ENCODE measurements around the gene DNPH1.

DNPH1 gene

DNA sequence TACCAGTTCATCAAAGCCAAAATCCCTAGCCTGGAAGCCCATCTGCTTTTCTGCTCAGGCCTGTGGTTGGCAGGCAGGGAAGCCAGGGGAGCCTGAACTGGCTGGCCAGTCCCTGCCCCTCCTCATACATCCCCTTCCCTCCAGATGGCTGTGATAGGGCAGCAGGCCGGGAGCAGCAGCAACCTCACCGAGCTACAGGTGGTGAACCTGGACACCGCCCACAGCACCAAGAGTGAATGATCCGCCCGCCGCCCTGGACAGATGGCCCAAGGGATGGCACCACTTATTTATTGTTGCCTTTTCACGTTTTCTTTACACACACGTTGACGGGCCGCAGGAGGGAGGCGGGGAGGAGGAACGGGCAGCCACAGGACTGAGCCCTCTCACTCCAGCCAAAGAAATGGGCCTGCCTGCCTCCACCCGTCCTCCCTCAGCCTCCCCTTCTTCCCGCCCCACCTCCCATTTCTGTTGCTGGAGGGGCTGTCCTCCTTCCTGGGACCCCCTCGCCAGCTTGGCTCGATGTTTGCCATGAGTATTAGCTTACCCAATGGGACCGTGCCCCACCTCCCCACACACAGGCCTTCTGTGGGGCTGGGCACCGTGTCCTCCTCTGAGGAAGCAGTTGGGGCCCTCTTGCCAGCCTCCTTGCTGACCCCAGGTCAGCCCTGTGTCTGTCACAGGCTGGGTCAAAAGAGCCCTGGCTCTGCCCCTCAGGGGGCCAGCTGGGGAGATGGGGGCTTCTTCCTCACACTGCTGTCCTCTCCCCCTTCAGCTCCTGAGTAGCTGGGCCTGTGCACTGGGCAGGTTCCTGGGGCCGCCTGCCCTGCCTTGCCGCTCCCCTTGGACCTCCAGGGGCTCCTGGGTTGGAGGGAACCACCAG lies 50.1 kb downstream of the DNPH1 start:
- H3K27me3 ChIP-seq (ENCODE audit: control insufficient read depth, insufficient read depth, low read length), result no peaks in the 10 kb centered on the region
- no peaks in the 10 kb centered on the region for H3K36me3 ChIP-seq (ENCODE audit: control insufficient read depth, insufficient read depth, low read length)
- H3K4me1 ChIP-seq, result peaks cover 11% of the 10 kb centered on the region
- TF ChIP-seq, protein P1, sequence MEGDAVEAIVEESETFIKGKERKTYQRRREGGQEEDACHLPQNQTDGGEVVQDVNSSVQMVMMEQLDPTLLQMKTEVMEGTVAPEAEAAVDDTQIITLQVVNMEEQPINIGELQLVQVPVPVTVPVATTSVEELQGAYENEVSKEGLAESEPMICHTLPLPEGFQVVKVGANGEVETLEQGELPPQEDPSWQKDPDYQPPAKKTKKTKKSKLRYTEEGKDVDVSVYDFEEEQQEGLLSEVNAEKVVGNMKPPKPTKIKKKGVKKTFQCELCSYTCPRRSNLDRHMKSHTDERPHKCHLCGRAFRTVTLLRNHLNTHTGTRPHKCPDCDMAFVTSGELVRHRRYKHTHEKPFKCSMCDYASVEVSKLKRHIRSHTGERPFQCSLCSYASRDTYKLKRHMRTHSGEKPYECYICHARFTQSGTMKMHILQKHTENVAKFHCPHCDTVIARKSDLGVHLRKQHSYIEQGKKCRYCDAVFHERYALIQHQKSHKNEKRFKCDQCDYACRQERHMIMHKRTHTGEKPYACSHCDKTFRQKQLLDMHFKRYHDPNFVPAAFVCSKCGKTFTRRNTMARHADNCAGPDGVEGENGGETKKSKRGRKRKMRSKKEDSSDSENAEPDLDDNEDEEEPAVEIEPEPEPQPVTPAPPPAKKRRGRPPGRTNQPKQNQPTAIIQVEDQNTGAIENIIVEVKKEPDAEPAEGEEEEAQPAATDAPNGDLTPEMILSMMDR (IDR thresholded peaks at IDR 0.05), result no peak
- no peaks in the 10 kb centered on the region for H3K9me3 ChIP-seq (ENCODE audit: control insufficient read depth, low read length)
- peaks cover 10% of the 10 kb centered on the region for H3K79me2 ChIP-seq
- H3K9ac ChIP-seq, result no peak overlapping the region
- H3K4me2 ChIP-seq (ENCODE audit: low read length), result no peak overlapping the region
- H3K4me3 ChIP-seq (ENCODE audit: low read depth, low read length), result no peak overlapping the region
- no peak overlapping the region for H2AFZ ChIP-seq
- H3K27ac ChIP-seq, result no peak overlapping the region

DNA sequence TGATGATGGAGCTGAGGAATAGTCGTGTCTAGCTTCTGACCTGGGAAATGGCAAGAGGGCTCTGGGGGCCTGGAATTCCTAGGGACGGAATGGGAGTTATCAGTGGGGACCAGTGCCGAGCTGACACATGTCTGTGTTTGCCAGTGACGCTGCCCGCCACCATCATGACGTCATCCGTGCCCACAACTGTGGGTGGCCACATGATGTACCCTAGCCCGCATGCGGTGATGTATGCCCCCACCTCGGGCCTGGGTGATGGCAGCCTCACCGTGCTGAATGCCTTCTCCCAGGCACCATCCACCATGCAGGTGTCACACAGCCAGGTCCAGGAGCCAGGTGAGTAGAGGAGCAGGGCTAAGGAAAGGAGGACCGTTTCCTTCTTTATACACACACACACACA lies 51.1 kb downstream of the DNPH1 start:
- peaks cover 20% of the 10 kb centered on the region for H3K4me1 ChIP-seq
- no peaks in the 10 kb centered on the region for H3K36me3 ChIP-seq (ENCODE audit: control insufficient read depth, insufficient read depth, low read length)
- H3K9ac ChIP-seq, result no peak overlapping the region
- H3K4me3 ChIP-seq (ENCODE audit: low read depth, low read length), result no peak overlapping the region
- TF ChIP-seq, protein P1 (IDR thresholded peaks at IDR 0.05), result no peak
- H3K79me2 ChIP-seq, result peaks cover 10% of the 10 kb centered on the region
- H3K27ac ChIP-seq, result no peak overlapping the region
- H3K4me2 ChIP-seq (ENCODE audit: low read length), result no peak overlapping the region
- no peaks in the 10 kb centered on the region for H3K9me3 ChIP-seq (ENCODE audit: control insufficient read depth, low read length)
- H3K27me3 ChIP-seq (ENCODE audit: control insufficient read depth, insufficient read depth, low read length), result no peaks in the 10 kb centered on the region
- H2AFZ ChIP-seq, result no peak overlapping the region

DNA sequence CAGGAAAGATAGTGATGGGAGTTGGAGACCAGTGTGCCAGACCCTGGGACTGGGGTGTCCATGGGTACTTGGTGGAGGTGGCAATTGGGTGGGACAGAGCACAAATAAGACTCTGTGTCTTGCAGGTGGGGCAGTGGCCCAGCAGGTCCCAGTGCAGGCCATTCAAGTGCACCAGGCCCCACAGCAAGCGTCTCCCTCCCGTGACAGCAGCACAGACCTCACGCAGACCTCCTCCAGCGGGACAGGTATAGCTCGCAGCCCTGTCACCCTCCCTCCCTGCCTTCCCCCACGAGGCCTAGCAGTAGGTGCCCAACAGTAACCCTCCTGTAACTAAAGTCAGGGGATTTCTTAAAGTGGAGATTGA lies 52.9 kb downstream of the DNPH1 start:
- Histone ChIP-seq H3K4me2 (ENCODE audit: low read length) (no peak overlapping the region), H3K9me3 (ENCODE audit: control insufficient read depth, low read length) (no peaks in the 10 kb centered on the region), H3K79me2 (peaks cover 10% of the 10 kb centered on the region), H3K4me3 (ENCODE audit: low read depth, low read length) (no peak overlapping the region), H2AFZ (no peak overlapping the region), H3K27ac (no peak overlapping the region), H3K27me3 (ENCODE audit: control insufficient read depth, insufficient read depth, low read length) (no peaks in the 10 kb centered on the region), H3K4me1 (peaks cover 21% of the 10 kb centered on the region), H3K9ac (no peak overlapping the region), H3K36me3 (ENCODE audit: control insufficient read depth, insufficient read depth, low read length) (no peaks in the 10 kb centered on the region)
- TF ChIP-seq, protein P1 (IDR thresholded peaks at IDR 0.05), result no peak

DNA sequence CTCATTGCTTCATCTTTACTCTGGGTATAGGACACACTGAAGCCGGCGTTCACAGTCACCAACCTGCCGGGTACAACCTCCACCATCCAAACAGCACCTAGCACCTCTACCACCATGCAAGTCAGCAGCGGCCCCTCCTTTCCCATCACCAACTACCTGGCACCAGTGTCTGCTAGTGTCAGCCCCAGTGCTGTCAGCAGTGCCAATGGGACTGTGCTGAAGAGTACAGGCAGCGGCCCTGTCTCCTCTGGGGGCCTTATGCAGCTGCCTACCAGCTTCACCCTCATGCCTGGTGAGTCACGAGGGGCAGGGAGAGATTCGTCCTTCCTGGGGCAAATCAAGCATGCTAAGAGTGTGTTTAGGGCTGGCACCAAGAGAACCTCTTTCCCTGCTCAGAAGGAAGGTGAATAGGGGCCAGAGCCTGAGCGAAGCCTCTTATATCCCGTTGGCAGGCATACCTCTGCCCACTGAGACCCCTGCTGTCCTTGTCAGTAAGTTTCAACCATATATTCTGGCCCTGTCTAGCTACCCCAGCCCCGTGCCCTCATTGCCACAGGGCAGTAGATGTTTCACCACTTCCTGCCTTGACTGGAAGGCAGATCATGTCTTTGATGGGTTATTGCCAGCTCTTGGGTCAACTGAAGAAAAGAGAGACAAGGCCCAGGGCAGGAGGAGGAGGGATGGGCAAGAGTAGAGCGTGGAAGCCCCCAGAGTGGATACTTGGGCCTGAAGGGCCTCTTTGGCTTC lies 53.4 kb downstream of the DNPH1 start:
- peaks cover 10% of the 10 kb centered on the region for H3K79me2 ChIP-seq
- H3K9me3 ChIP-seq (ENCODE audit: control insufficient read depth, low read length), result no peaks in the 10 kb centered on the region
- no peaks in the 10 kb centered on the region for H3K36me3 ChIP-seq (ENCODE audit: control insufficient read depth, insufficient read depth, low read length)
- H3K9ac ChIP-seq, result no peak overlapping the region
- H3K27ac ChIP-seq, result peak overlapping the region; percentile 98
- H3K27me3 ChIP-seq (ENCODE audit: control insufficient read depth, insufficient read depth, low read length), result no peaks in the 10 kb centered on the region
- H3K4me3 ChIP-seq (ENCODE audit: low read depth, low read length), result no peak overlapping the region
- H3K4me2 ChIP-seq (ENCODE audit: low read length), result no peak overlapping the region
- TF ChIP-seq, protein P1 (IDR thresholded peaks at IDR 0.05), result no peak
- no peak overlapping the region for H2AFZ ChIP-seq
- peaks cover 21% of the 10 kb centered on the region for H3K4me1 ChIP-seq

Data from parathyroid adenoma (tissue), 2 donors.